DOHH2 (cell line): ENCODE results near the gene MVD.

Source experiments
- H3F3A ChIP-seq: fragments of 200-600 bp; sonication (generic), shearing (Covaris generic); 2 replicates; pipeline ENCODE4 v1.6.0; 2016; ENCODE audit warnings: antibody characterized with exemption, mild to moderate bottlenecking; ENCODE audit not compliant: control insufficient read depth, insufficient read depth
- H3K27ac ChIP-seq: fragments of 200-600 bp; sonication (generic); 2 replicates; pipeline ENCODE4 v1.5.1; 2014; ENCODE audit warnings: low read depth, mild to moderate bottlenecking, low read length, moderate library complexity
- H3K27me3 ChIP-seq: fragments of 200-600 bp; sonication (generic); 2 replicates; pipeline ENCODE4 v1.6.1; 2014; ENCODE audit warnings: mild to moderate bottlenecking, low read length, mixed read lengths; ENCODE audit not compliant: control insufficient read depth
- H3K36me3 ChIP-seq: fragments of 200-600 bp; sonication (generic); 2 replicates; pipeline ENCODE4 v1.6.1; 2014; ENCODE audit warnings: mild to moderate bottlenecking, low read length, moderate library complexity, mixed read lengths; ENCODE audit not compliant: control insufficient read depth
- H3K4me1 ChIP-seq: fragments of 200-600 bp; sonication (generic); 2 replicates; pipeline ENCODE4 v1.6.1; 2014; ENCODE audit warnings: mild to moderate bottlenecking, low read length, mixed read lengths; ENCODE audit not compliant: control insufficient read depth
- H3K4me2 ChIP-seq: fragments of 200-600 bp; sonication (generic); 2 replicates; pipeline ENCODE4 v1.6.0; 2014; ENCODE audit warnings: mild to moderate bottlenecking, low read length, moderate library complexity
- H3K4me3 ChIP-seq: fragments of 200-600 bp; sonication (generic); 2 replicates; pipeline ENCODE4 v1.5.1; 2014; ENCODE audit warnings: mild to moderate bottlenecking, low read length, mixed read lengths
- H3K79me2 ChIP-seq: fragments of 200-600 bp; sonication (generic); 2 replicates; pipeline ENCODE4 v1.6.1; 2014; ENCODE audit warnings: mild to moderate bottlenecking, low read length, mixed read lengths; ENCODE audit not compliant: control insufficient read depth
- H3K9me2 ChIP-seq: fragments of 200-600 bp; sonication (generic); replicated peaks from 2 replicates; pipeline ENCODE4 v1.6.1; 2014; ENCODE audit warnings: mild to moderate bottlenecking, low read length, mixed read lengths; ENCODE audit not compliant: control insufficient read depth
- H3K9me3 ChIP-seq: fragments of 200-600 bp; sonication (generic); 2 replicates; pipeline ENCODE4 v1.6.1; 2014; ENCODE audit warnings: antibody characterized with exemption, low read length, mixed read lengths; ENCODE audit not compliant: control insufficient read depth, insufficient read depth
- H4K20me1 ChIP-seq: fragments of 200-600 bp; sonication (generic); 2 replicates; pipeline ENCODE4 v1.6.0; 2014; ENCODE audit warnings: low read depth, mild to moderate bottlenecking, antibody characterized with exemption, low read length, moderate library complexity; ENCODE audit not compliant: control insufficient read depth, insufficient read depth
- CTCF ChIP-seq: fragments of 200-600 bp; sonication (generic); IDR thresholded peaks from one replicate; pipeline ENCODE4 v1.5.1; 2014; ENCODE audit warnings: antibody characterized with exemption, mild to moderate bottlenecking, low read depth, low read length; ENCODE audit not compliant: poor library complexity, severe bottlenecking
- EZH2phosphoT487 ChIP-seq: fragments of 200-600 bp; sonication (generic); IDR thresholded peaks from 2 replicates; pipeline ENCODE4 v1.6.1; 2017; ENCODE audit warnings: borderline replicate concordance, mild to moderate bottlenecking, antibody characterized with exemption, low read length, moderate library complexity, mixed read lengths

Gene MVD

DNA sequence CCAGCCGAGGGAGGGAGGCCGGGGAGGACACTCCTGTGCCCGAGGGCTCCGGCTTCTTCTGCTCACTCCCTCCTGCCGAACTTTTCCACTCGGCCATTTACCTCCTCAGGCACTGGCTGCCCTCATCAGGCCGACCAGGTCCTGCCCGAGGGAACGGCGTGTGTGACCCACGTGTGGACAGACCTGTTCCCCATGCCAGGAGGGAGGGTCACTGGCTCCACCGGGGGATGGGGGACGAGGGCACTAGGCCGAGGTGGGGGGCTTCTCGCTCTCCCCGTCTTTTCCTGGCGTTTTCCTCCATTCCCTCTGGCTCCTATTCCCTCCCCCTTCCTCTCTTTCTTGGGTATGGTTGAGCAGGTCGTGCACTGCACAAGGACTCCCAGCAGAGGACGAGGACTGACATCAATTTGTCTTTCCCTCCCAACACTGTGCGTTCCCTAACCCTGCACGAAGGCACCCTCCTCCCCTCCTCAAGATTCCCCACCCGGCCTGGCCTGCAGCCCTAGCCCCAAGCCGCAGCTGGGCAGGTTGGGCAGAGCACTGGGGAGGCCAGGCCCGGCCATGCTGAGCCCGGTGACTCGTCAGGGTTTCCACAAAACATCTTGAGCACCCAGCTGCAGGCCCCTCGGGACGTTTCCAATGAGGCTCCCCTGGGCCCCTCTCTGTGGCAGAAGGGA, 27.8 kb downstream of the MVD start:
- H4K20me1 ChIP-seq: no peaks in the 10 kb centered on the region
- TF ChIP-seq EZH2phosphoT487 (no peak), CTCF (peak; percentile 17)
- H3K27ac ChIP-seq: peak overlapping the region; percentile 66
- no peaks in the 10 kb centered on the region for H3K79me2 ChIP-seq
- 0 out of 2 replicates have a peak, but pooled peaks cover 3% of the 10 kb centered on the region for H3K9me3 ChIP-seq
- H3K27me3 ChIP-seq: peaks cover 25% of the 10 kb centered on the region
- H3F3A ChIP-seq: peaks cover 14% of the 10 kb centered on the region
- H3K36me3 ChIP-seq: peaks cover 29% of the 10 kb centered on the region
- H3K9me2 ChIP-seq: no peaks in the 10 kb centered on the region
- peak overlapping the region; percentile 71 for H3K4me3 ChIP-seq
- peak overlapping the region; percentile 76 for H3K4me2 ChIP-seq
- H3K4me1 ChIP-seq: peaks cover 75% of the 10 kb centered on the region

- Histone ChIP-seq H3K9me2 (no peaks in the 10 kb centered on the region), H3K36me3 (peaks cover 37% of the 10 kb centered on the region), H3K4me2 (peak overlapping the region; percentile 76), H4K20me1 (no peaks in the 10 kb centered on the region), H3K27me3 (peaks cover 17% of the 10 kb centered on the region), H3F3A (peaks cover 10% of the 10 kb centered on the region), H3K27ac (peak overlapping the region; percentile 66), H3K9me3 (0 out of 2 replicates have a peak, but pooled peaks cover 3% of the 10 kb centered on the region), H3K4me1 (peaks cover 68% of the 10 kb centered on the region), H3K4me3 (peak overlapping the region; percentile 71), H3K79me2 (no peaks in the 10 kb centered on the region)
- no peak for TF ChIP-seq EZH2phosphoT487
- TF ChIP-seq CTCF: no peak
These were observed 28.5 kb downstream of the MVD start for GRCh38 chr16:88634141-88634993.

DNA sequence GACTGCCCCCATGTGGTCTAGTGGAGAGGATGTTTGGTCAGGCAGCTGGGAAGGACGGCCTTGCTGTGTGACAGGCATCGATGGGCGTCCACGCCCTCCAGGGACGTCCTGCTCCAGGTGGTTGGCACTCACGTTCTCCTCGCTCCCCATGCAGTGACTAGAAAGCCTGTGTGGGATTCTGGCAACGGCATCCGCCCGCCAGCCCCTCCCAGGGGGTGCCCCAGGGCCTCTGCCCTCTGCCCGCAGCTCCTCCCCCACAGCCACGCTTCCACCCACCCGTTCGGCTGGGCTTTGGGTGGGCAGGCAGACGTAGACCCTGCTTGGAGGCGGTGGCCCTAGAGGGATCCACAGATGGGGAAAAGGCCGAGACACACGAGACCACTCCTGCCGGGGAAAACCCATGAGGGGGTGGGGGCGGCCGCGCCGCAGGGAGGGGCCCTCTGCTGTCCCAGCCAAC, 29.2 kb downstream of the MVD start:
- Histone ChIP-seq H3K36me3 (peaks cover 39% of the 10 kb centered on the region), H4K20me1 (no peaks in the 10 kb centered on the region), H3K27me3 (peaks cover 11% of the 10 kb centered on the region), H3K27ac (peak overlapping the region; percentile 66), H3F3A (peaks cover 10% of the 10 kb centered on the region), H3K79me2 (no peaks in the 10 kb centered on the region), H3K9me2 (no peaks in the 10 kb centered on the region), H3K4me2 (peak overlapping the region; percentile 76), H3K4me1 (peaks cover 61% of the 10 kb centered on the region), H3K4me3 (peak overlapping the region; percentile 71), H3K9me3 (0 out of 2 replicates have a peak, but pooled peaks cover 2% of the 10 kb centered on the region)
- TF ChIP-seq CTCF: peak; percentile 65
- TF ChIP-seq EZH2phosphoT487: no peak
